ENCODE data around the gene TRANK1.
"Not testable (repeated sequence)": the region's sequence is repeated elsewhere in the genome, so short reads cannot be mapped to it uniquely, and the experiment has no call there.

DNA sequence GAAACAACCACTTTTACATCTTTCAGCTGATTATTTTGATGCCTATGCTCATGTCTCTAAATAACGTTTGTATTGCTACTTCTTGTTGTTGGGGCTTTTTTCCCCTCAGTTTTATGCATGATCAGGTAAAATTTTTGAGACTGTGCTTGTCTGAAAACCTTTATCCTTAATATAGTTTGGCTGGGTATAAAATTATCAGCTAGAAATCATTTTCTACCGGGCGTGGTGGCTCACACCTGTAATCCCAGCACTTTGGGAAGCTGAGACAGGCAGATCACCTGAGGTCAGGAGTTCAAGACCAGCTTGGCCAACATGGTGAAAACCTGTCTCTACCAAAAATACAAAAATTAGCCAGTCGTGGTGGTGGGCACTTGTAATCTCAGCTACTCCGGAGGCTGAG, 3.0 kb upstream of the TRANK1 start:
- TF ChIP-seq, protein P1, sequence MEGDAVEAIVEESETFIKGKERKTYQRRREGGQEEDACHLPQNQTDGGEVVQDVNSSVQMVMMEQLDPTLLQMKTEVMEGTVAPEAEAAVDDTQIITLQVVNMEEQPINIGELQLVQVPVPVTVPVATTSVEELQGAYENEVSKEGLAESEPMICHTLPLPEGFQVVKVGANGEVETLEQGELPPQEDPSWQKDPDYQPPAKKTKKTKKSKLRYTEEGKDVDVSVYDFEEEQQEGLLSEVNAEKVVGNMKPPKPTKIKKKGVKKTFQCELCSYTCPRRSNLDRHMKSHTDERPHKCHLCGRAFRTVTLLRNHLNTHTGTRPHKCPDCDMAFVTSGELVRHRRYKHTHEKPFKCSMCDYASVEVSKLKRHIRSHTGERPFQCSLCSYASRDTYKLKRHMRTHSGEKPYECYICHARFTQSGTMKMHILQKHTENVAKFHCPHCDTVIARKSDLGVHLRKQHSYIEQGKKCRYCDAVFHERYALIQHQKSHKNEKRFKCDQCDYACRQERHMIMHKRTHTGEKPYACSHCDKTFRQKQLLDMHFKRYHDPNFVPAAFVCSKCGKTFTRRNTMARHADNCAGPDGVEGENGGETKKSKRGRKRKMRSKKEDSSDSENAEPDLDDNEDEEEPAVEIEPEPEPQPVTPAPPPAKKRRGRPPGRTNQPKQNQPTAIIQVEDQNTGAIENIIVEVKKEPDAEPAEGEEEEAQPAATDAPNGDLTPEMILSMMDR (conservative IDR thresholded peaks at IDR 0.05; ENCODE audit: low read depth, low read length), result not testable (repeated sequence)
- not testable (repeated sequence) for TF ChIP-seq EZH2 (IDR thresholded peaks at IDR 0.05; ENCODE audit: low read length, unreplicated experiment); EZH2phosphoT487 (IDR thresholded peaks at IDR 0.05; ENCODE audit: borderline replicate concordance, low read length)
